PC-3 (cell line): ENCODE results near the gene SLC39A11. TPM values are rescaled to one million over a fixed set of nuclear protein-coding genes. Genes with fewer than 3 reads are reported as not detected.
A peak's percentile ranks its signal among the peaks of the same experiment; 100 is the strongest.

Experiments used
- ATAC-seq: fragments of 200-7000 bp; cut with Tn5 transposase; 2 replicates; pipeline ENCODE4 v1.9.1; 2020; ENCODE audit warnings: mild to moderate bottlenecking, moderate library complexity
- BruUV-seq: library from RNA; stranded (reverse); fragments of 400-500 nt; replicated peaks from 2 replicates; lab custom pipeline; 2021; lab: Mats Ljungman, UMichigan
- CTCF ChIA-PET: fragments of 300-600 bp; sonication (Branson Sonifier 250); formaldehyde crosslinking; loops from one replicate; lab custom pipeline; 2022; ENCODE audit warnings: antibody characterized with exemption; lab: Charles Lee
- POLR2A ChIA-PET: fragments of 300-600 bp; sonication (Branson Sonifier 250); formaldehyde crosslinking; loops from one replicate; lab custom pipeline; 2022; ENCODE audit warnings: antibody characterized with exemption; ENCODE audit not compliant: unreplicated experiment; lab: Charles Lee
- DNase-seq: peaks from one replicate; pipeline ENCODE4 v3.0.0-alpha.2; 2015
- H2AFZ ChIP-seq: fragments of 300-600 bp; sonication (generic); 2 replicates; pipeline ENCODE4 v1.6.0; 2016; ENCODE audit warnings: antibody characterized with exemption, low read length
- H3F3A ChIP-seq: fragments of 300-600 bp; sonication (generic); one replicate; pipeline ENCODE4 v1.6.0; 2017; ENCODE audit warnings: antibody characterized with exemption, low read length, control low read depth, mild to moderate bottlenecking; ENCODE audit not compliant: unreplicated experiment
- H3K27ac ChIP-seq: fragments of 300-600 bp; sonication (generic); 2 replicates; pipeline ENCODE4 v1.5.1; 2016; ENCODE audit warnings: mild to moderate bottlenecking, low read length
- H3K27me3 ChIP-seq: fragments of 300-600 bp; sonication (generic); 2 replicates; pipeline ENCODE4 v1.6.1; 2016; ENCODE audit warnings: low read length, mixed read lengths
- H3K36me3 ChIP-seq: fragments of 300-600 bp; sonication (generic); 2 replicates; pipeline ENCODE4 v1.6.1; 2016; ENCODE audit warnings: low read depth, mixed run types, low read length, mixed read lengths
- H3K4me1 ChIP-seq: fragments of 300-600 bp; sonication (generic); 2 replicates; pipeline ENCODE4 v1.5.1; 2016; ENCODE audit warnings: low read length; ENCODE audit not compliant: insufficient read depth
- H3K4me2 ChIP-seq: fragments of 300-600 bp; sonication (generic); 2 replicates; pipeline ENCODE4 v1.6.0; 2016; ENCODE audit warnings: low read length
- H3K4me3 ChIP-seq: fragments of 300-600 bp; sonication (generic); 2 replicates; pipeline ENCODE4 v1.5.1; 2016; ENCODE audit warnings: mild to moderate bottlenecking, low read length, mixed read lengths
- H3K79me2 ChIP-seq: fragments of 300-600 bp; sonication (generic); 2 replicates; pipeline ENCODE4 v1.6.1; 2017; ENCODE audit warnings: low read length, mixed read lengths
- H3K9ac ChIP-seq: fragments of 300-600 bp; sonication (generic); 2 replicates; pipeline ENCODE4 v1.6.0; 2016; ENCODE audit warnings: mild to moderate bottlenecking, low read length
- H3K9me2 ChIP-seq: fragments of 300-600 bp; sonication (generic); replicated peaks from 2 replicates; pipeline ENCODE4 v1.6.1; 2016; ENCODE audit warnings: mixed run types, low read length, mixed read lengths
- H3K9me3 ChIP-seq: fragments of 300-600 bp; sonication (generic); 2 replicates; pipeline ENCODE4 v1.6.1; 2016; ENCODE audit warnings: low read length, mixed read lengths
- H4K20me1 ChIP-seq: fragments of 300-600 bp; sonication (generic); 2 replicates; pipeline ENCODE4 v1.6.1; 2016; ENCODE audit warnings: low read length, mixed read lengths
- EZH2 ChIP-seq: fragments of 300-600 bp; sonication (generic); IDR thresholded peaks from one replicate; pipeline ENCODE4 v1.6.1; 2017; ENCODE audit warnings: antibody characterized with exemption, mild to moderate bottlenecking, low read length; ENCODE audit not compliant: unreplicated experiment
- EZH2phosphoT487 ChIP-seq: fragments of 300-600 bp; sonication (generic); IDR thresholded peaks from 2 replicates; pipeline ENCODE4 v1.6.1; 2018; ENCODE audit warnings: mild to moderate bottlenecking, antibody characterized with exemption, low read length, borderline replicate concordance
- intact Hi-C: fragments of 100-400 bp; cut with micrococcal nuclease; formaldehyde crosslinking; loops from 2 replicates; pipeline ENCODE4 v1.9.0; 2023
- total RNA-seq: library from RNA; depleted of rRNA; stranded (reverse); fragments of >200 nt; gene quantifications from 2 replicates; pipeline ENCODE4 v1.2.3, GENCODE V29; 2014
- TF ChIP-seq, protein P1 (sequence below): fragments of 300-600 bp; sonication (generic); conservative IDR thresholded peaks from 2 replicates; pipeline ENCODE4 v1.5.1; 2017; ENCODE audit warnings: antibody characterized with exemption, low read depth, mild to moderate bottlenecking, low read length

Gene SLC39A11
- total RNA-seq, 1 experiment from 2014 or later = 37.7 TPM

DNA sequence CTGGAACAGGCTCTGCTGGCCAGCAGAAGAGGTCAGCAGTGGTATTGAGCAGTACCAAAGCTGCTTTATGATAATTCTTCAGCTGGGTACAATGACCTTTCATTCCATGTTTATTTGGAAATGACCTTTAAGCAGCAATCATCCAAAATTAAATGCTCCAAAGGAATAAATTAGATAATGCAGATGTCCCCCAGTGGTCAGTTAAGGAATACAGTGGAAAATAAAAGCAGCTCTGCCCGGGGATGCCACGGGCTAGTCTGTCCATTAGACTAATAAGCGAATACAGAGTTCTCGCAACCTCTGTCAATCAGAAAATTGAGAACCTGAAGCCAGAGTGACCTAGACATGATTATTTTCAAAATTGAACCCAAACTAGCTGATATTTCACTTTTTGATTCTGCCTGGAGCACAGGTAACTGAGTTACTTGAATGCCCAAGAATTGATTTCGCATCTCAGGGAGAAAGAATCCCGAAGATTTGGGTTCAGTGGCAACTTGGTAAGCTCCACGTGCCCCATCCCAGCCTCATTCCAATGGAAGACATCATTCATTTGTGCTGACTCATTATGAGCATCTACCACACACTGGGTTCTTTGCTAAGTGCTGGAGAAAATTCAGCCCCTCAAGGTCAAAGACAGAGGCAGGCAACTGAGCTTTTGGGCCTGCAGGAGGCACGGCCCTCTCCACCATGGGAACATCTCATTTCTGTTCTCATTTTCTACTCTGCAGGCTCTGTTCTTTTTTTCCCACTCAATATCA lies 34.4 kb upstream of the SLC39A11 start:
- H3K4me3 ChIP-seq = no peak overlapping the region
- no peaks in the 10 kb centered on the region for H4K20me1 ChIP-seq
- no peak overlapping the region for H3K27ac ChIP-seq
- H3K4me2 ChIP-seq = no peak overlapping the region
- H3K4me1 ChIP-seq = no peaks in the 10 kb centered on the region
- BruUV-seq = no TSS peak
- no peak overlapping the region for H2AFZ ChIP-seq
- ATAC-seq (no peak), DNase-seq (peak; percentile 13)
- H3K9me3 ChIP-seq = no peaks in the 10 kb centered on the region
- no peaks in the 10 kb centered on the region for H3K27me3 ChIP-seq
- ChIA-PET CTCF (no interaction called here), POLR2A (no interaction called here)
- no peaks in the 10 kb centered on the region for H3K36me3 ChIP-seq
- H3K9me2 ChIP-seq = no peaks in the 10 kb centered on the region
- intact Hi-C loops = no loop called here
- no peaks in the 10 kb centered on the region for H3K79me2 ChIP-seq
- no peak overlapping the region for H3K9ac ChIP-seq
- no peaks in the 10 kb centered on the region for H3F3A ChIP-seq
- TF ChIP-seq EZH2phosphoT487 (no peak), EZH2 (no peak)
- TF ChIP-seq, protein P1, sequence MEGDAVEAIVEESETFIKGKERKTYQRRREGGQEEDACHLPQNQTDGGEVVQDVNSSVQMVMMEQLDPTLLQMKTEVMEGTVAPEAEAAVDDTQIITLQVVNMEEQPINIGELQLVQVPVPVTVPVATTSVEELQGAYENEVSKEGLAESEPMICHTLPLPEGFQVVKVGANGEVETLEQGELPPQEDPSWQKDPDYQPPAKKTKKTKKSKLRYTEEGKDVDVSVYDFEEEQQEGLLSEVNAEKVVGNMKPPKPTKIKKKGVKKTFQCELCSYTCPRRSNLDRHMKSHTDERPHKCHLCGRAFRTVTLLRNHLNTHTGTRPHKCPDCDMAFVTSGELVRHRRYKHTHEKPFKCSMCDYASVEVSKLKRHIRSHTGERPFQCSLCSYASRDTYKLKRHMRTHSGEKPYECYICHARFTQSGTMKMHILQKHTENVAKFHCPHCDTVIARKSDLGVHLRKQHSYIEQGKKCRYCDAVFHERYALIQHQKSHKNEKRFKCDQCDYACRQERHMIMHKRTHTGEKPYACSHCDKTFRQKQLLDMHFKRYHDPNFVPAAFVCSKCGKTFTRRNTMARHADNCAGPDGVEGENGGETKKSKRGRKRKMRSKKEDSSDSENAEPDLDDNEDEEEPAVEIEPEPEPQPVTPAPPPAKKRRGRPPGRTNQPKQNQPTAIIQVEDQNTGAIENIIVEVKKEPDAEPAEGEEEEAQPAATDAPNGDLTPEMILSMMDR = no peak

DNA sequence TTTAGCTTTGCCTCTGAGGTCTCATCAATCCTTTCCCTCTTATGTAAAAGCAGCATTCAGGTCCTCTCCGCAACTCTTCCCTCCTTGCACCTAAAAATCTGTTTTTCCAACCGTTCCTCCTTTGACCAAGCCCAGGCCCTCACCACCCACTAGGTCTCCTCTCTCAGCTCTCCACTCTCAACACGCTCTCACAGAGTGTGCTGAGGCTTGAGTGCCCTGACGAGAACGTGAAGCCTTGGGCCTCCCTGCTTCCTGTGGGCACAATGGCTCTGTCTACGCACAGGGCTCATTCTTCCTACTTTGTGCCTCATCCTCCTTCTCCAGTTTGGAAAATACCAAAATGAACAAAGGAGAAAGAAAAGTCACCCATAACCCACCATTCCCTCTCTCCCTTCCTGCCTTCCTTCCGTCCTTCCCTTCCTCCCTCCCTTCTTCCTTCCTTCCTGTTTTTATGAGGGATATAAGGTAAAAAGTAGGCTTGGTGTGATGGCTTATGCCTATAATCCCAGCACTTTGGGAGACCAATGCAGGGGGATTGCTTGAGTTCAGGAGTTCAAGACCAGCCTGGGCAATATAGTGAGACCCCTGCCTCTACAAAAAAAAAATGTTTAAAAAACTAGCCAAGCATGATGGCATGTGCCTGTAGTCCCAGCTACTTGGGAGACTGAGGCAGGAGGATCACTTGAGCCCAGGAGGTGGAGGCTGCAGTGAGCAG lies 31.3 kb upstream of the SLC39A11 start:
- Histone ChIP-seq H2AFZ (no peak overlapping the region), H3F3A (no peaks in the 10 kb centered on the region), H3K9ac (no peak overlapping the region), H4K20me1 (no peaks in the 10 kb centered on the region), H3K9me3 (no peaks in the 10 kb centered on the region), H3K79me2 (no peaks in the 10 kb centered on the region), H3K36me3 (no peaks in the 10 kb centered on the region), H3K4me3 (no peak overlapping the region), H3K27ac (no peak overlapping the region), H3K27me3 (no peaks in the 10 kb centered on the region), H3K4me2 (no peak overlapping the region), H3K4me1 (no peaks in the 10 kb centered on the region), H3K9me2 (no peaks in the 10 kb centered on the region)
- CTCF ChIA-PET = no interaction called here
- POLR2A ChIA-PET = no interaction called here
- intact Hi-C loops = no loop called here
- no TSS peak for BruUV-seq
- TF ChIP-seq, protein P1 = no peak
- TF ChIP-seq EZH2 = no peak
- no peak for TF ChIP-seq EZH2phosphoT487
- ATAC-seq = no peak
- no peak for DNase-seq
